GM08714 (cell line): ENCODE results near the gene MMRN2.

Source experiments
- H3K4me3 ChIP-seq: fragments of 200-500 bp; sonication (Bioruptor generic); 2 replicates; pipeline ENCODE4 v1.5.1; 2014; ENCODE audit warnings: mild to moderate bottlenecking, low read length, inconsistent platforms
- ZNF274 ChIP-seq: IDR thresholded peaks from 2 replicates; pipeline ENCODE4 v1.6.1; 2012; ENCODE audit warnings: mild to moderate bottlenecking, low read depth, low read length

MMRN2 gene

DNA sequence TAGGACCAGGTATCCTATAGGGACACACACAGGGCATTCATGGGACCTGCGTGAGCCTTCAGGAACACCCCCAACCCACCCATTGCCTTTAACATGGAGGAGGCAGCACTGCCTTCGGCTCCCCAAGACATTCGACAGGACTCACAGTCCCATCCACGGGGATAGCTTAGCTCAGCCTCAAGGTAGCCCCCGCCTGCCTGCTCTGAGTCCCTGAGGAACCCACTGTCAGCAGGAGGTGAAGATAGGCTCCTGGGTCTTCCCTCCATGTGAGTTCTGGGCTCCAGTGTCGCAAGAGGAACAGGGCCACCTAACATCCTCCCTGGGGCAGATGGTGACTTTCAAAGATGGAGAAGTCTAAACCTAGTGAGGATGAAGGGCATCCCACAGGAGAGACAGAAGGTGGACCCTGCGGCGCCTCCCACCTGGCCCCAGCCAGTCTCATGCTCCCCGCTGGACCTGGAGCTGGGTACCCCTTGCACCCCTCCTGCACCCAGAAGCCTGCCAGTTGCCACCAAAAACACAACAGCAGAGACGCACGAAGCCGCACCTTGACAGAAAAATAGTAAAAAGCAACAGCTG, 6.0 kb upstream of the MMRN2 start:
- no peak for TF ChIP-seq ZNF274
- no peak overlapping the region for H3K4me3 ChIP-seq

DNA sequence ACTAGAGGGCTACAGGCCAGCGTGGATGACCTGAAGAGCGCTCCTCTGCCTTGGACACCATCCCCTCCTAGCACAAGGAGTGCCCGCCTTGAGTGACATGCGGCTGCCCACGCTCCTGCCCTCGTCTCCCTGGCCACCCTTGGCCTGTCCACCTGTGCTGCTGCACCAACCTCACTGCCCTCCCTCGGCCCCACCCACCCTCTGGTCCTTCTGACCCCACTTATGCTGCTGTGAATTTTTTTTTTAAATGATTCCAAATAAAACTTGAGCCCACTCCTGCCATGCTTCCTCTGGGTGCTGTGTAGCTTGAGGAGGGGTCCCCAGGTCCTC, 5.5 kb upstream of the MMRN2 start:
- TF ChIP-seq ZNF274, result no peak
- no peak overlapping the region for H3K4me3 ChIP-seq

DNA sequence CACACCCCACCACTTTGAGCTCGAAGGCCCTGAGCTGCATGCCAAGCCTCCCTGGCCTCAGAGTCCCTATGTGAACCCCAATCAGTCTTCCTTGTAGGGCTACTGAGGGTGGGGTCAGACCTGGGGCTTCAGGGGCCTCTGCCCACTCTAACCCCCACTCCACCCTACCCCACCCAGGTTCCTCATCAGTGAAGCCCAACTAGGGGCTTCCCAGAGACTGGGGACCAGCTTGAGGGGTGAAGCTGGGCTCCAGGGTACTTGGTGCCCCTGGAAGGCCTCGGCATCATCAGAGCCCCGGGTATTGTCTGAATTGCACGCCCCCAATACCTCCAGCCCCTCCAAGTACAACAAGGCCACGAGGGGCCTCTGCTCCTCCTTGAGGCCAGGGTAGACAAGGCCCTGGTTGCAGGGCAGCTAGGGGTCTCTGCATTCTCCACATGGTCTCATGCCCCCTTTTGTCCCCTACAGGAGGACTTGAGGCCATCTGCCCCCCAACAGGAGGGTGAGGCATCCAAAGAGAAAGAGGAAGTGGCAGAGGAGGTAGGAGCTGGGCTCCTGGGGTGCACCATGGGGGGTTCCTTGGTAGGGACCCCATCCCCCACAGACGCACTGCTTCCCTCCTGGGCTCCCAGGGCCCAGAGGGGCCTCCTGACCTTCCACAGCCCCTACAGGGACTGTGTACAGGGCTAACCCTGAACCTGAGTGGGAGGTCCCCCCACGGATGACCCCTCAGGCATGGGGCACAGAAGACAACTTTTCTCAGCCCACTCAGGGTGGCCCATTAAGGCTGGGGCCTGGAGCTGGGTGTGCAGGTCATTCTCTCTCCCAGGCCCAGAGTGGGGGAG, 4.9 kb upstream of the MMRN2 start:
- H3K4me3 ChIP-seq, result no peak overlapping the region
- no peak for TF ChIP-seq ZNF274

DNA sequence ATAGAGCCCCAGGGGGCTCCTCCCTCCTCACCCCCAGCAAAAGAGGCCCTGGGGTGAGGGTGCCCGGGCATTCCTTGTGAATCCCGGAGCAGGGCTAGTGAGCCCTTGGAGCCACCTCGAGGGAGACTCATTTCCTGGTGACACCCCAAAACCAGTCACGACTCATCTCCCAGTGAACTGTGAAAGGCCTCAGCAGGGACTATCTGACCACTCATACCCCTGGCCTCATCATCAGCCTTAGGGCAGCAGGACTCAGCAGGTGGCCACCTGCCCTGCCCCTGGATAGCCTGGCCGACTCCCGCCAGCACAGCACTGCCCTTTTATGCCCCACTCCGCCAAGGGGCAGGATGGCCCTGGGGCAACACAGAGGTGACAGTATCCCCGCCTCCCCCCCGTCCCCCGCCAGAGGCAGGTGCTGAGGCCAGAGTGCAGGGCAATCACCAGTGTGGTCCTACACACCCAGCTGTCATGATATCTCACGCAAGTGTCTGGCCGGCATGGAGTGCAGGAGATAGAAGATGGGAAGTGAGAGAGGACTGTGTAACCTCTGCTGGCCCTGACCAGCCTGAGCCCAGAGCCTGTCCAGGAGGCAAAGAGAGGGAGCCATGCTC, 4.2 kb upstream of the MMRN2 start:
- no peak overlapping the region for H3K4me3 ChIP-seq
- no peak for TF ChIP-seq ZNF274

DNA sequence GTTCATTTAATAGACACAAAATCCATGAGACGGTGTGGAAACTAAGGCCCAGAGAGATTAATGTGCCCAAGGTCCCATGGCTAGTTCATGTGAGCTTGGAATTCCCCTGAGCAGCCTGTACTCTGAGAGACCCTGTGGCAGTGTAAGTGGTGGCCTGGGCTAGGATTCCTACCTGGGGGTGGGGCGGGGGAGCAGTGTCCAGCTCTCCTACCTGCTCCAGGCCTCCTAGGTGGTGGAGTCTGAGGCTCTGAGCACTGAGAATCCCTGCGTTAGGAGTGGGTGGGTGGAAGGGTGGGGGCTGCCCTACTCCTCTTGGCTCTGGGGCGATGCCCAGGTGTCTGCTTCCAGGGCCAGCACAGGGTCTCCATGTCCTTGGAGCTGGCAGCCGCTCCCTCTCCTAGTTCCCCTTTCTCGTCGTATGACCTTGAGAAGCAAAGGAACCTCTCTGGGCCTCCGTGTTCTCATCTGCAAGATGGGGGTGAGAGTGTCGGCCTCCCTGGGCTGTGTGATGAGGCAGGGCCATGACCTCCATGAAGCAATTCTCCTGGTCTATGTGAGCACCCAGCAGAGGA, 3.5 kb upstream of the MMRN2 start:
- no peak overlapping the region for H3K4me3 ChIP-seq
- no peak for TF ChIP-seq ZNF274

DNA sequence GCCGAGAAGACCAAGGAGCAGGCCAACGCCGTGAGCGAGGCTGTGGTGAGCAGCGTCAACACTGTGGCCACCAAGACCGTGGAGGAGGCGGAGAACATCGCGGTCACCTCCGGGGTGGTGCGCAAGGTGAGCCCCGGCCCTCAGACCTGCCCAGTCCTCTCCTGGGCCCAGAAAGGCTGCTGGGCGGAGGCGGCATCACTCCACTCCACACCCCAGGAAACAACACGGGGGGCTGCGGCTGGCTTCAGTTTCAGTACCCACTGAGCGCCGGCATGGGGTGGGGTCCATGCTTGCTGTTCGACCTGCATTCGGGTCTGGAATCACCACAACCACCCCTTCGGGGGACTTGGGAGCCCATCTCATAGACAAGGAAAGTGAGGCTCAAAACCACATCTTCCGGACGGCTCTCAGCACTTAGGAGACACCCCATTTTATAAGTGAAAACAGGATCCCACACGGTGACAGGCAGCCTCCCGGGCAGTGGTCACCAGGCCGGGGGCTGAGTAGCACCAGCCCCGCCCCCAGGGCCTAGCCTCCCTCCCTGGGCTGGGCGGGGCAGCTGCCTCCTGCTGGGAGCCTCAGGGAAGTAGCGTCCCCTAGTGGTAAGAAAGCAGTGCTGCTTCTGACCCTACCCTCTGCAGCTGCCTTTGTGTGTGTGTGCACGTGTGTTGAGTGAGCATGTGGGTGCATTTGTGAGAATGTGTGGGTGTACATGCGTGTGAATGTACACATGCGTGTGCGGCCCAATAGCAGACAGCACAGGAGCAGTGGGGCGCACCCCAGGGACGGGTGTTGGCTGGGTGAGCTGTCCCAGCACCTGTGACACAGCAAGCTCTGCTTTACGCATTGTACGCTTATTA, 2.8 kb upstream of the MMRN2 start:
- no peak for TF ChIP-seq ZNF274
- no peak overlapping the region for H3K4me3 ChIP-seq

DNA sequence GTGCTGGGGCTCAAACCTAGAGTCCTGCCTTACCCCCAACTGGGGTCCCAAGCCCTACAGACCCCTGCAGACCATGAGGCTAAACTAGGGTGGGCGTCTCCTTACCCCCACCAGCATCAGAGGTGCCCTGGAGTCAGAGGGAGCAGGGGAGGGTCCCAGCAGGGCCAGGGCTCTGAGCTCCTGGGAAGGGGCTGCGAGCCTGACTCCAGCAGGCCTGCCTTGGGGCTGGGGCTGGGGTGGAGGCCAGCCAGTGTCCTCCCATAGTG, 2.3 kb upstream of the MMRN2 start:
- no peak overlapping the region for H3K4me3 ChIP-seq
- TF ChIP-seq ZNF274, result no peak

DNA sequence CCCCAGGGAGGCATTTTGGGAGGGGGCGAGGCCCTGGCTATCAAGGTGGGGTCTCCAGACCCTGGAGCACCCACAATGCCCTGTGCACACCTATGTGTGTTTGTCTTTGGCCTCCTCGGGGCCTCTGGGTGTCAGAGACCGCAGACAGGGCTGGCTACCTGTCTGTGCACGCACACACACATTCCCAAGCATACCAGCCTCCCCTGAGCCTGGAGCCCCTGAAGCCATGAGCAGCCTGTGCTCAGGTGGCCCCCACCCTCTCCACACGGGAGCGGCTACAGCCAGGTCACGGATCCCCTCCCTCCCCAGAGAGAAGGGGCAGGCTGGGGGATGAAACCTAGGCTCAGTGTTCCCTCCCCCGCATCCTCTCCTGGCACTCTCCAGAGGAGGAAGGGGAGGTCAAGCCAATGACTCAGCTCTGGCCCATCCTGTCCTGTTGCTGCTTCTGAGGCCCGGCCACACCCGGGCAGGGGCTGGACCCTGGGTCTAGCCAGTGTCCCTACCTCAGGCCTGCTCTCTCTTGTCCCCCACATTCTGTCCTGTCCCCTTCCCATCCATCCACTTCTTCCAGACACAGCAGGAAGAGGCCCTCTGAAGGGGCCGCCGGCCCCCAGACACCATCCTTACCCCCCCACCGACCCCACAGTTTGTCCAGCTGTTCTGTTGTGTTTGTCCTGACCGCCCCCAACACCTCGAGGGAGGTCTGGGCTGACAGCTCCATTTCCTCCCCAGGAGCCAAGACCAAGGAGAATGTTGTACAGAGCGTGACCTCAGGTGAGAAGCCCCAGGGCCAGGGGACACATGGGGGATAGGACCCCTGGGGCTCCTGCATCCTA, 1.7 kb upstream of the MMRN2 start:
- TF ChIP-seq ZNF274, result no peak
- H3K4me3 ChIP-seq, result no peak overlapping the region

DNA sequence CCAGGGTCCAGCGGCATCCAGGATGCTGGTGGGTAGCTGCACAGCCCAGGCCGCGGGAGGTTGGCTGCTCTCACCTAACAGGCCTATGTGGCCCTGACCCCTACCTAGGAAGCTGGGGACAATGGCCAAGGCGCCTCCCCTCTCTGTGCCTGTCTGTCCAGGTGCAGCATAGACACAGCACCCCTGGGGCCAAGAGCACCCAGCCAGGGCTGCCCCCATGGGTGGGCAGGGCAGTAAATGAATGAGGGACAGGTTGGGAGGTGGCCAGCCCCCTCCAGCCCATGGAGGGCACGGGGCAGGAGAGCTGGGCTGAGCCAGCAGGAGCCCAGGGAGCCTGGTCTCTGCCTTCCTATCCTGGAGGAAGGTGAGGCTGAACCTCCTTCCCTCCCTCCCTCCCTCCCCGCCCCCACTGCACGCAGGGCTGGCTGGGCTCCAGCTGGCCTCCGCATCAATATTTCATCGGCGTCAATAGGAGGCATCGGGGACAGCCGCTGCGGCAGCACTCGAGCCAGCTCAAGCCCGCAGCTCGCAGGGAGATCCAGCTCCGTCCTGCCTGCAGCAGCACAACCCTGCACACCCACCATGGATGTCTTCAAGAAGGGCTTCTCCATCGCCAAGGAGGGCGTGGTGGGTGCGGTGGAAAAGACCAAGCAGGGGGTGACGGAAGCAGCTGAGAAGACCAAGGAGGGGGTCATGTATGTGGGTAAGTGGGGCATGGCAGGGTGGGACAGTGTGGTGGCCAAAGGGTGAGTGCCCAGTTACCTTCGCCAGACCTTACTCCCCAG, 893 bp upstream of the MMRN2 start, which contains the start of gene SNCG:
SNCG (plus strand) TSS at position 484 of the 785 bp plus-strand sequence; CDS start at position 583, 99 bp downstream.
- TF ChIP-seq ZNF274, result no peak
- H3K4me3 ChIP-seq, result no peak within 1 kb of the TSS

DNA sequence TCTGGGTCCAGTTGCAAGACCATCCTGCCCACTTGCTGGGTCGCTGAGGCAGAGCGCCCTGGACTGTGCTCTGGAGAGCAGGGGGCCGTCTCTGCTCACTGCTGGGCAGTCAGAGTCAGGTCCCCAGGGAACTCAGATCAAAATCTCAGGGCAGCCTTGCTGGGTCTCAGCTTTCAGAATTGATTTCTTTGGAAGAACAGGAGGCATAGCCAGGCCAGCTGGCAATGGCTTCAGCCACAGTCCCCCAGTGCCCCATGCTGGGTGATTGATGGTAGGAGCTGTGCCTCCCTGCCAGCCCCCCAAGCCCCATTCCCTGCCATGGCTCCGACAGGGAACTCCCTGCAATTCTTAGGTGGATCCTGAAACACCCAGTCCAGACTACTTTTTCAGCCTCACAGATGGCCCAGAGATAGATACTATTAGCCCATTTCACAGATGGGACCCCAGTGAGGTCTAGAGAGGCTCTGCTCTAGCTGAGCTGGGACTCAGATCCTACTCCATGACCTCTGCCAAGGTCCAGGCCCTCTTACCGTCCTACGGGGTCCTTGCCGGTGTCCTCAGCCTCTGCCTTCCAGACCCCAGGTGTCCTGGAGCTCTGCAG, 467 bp downstream of the MMRN2 start:
- no peak overlapping the region for H3K4me3 ChIP-seq
- TF ChIP-seq ZNF274, result no peak

DNA sequence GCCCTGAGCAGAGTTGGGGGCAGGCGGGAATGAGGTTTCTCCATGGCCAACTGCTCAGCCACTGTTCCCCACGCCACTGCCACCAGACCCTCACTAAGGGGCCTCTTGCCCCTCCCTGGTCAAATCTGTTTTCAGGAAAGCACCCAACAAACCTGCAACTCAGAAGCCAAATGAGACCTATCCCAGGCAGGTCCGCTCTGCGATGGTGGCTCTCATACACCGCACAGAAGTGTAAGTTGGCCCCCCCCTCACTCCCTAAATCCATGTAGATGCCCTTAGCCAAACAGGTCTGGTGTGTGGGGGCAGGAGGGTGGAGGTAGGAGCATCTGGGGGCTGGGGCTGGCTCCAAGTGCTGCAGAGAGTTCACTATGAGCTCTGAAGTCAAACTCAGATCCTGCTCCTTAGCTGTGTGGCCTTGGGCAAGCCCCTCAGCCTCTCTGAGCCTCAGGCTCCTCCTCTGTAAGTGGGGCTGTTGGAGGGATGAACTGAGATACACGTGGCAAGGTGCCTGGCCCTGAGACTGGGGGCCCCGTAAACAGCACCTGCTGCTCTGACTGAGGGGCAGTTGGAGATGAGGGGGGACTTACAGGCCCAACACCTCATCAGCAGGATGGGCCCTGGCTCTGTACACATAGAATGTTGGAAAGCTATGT, 1.1 kb downstream of the MMRN2 start:
- TF ChIP-seq ZNF274, result no peak
- no peak overlapping the region for H3K4me3 ChIP-seq

DNA sequence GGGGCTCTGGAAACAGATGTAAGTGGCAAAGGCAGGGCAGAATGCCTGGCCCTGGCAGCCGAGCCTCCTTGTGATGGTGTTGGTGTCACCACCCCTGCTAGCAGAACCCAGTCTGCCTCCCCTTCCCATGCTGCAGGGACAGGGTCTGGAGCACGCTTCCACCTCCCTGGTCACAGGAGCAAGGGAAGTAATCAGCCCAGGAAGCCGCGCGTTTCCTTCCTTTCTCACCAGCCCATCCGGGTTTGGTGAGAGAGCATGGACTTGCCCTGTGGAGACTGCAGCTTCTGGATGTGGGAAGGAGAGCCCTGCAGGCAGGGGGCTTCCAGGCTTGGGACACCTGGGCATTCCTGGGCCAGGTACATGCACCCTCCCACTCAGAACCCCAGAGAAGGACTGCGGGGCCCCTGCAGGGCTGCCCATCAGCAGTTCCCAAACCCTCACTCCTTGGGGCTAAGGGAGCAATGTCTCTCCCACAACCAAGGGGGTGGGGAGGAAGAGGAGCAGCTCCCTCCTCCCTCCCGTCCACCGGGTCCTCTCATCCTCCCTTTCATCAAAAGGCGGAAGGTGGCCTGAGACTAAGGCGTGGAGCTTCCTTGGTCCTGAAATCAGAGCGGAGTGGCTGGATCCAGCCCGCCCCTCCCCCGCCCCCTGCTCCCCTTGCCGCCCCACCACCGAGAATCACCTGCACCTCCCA, 1.8 kb downstream of the MMRN2 start:
- no peak overlapping the region for H3K4me3 ChIP-seq
- TF ChIP-seq ZNF274, result no peak
